ENCODE data around the gene MACO1.

DNA sequence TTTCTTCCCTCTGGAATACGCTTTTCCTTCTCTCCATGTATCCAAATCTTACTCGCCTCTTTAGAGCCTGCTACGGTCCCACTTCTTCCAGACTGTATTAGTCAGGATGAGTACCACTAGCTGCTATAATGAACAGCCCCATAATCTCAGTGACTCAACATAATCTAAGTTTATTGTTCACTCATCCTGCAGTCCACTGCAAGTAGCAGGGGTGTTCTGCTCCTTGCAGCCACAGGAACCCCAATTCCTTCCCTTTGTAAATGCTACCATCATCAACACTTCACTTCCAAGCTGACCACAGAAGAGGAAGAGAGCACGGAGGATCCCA lies 94.6 kb downstream of the MACO1 start:
- TF ChIP-seq CTCF (IDR thresholded peaks at IDR 0.05 in 2 of 3, conservative IDR thresholded peaks at IDR 0.05 in 1 of 3; ENCODE audit: borderline replicate concordance in 1 of 3, insufficient read depth in 1 of 3, low read depth in 2 of 3, low read length in 2 of 3): no peak
- TF ChIP-seq JUND (IDR thresholded peaks at IDR 0.05): no peak
- TF ChIP-seq SRF (IDR thresholded peaks at IDR 0.05; ENCODE audit: low read depth): no peak
- TF ChIP-seq YY1 (IDR thresholded peaks at IDR 0.05; ENCODE audit: extremely low read depth, insufficient replicate concordance, low read depth, low read length): no peak
